ENCODE data around the gene SLC27A4.

SLC27A4 gene

GRCh38 chr9:128339761-128340690 is at the start of gene SLC27A4:
SLC27A4 (plus strand) TSS chr9:128340527; CDS start chr9:128343133, 2,606 bp downstream.
- H3K27me3 Mint-ChIP-seq (ENCODE audit: low read depth) = no peaks in the 10 kb centered on the region
- H3K4me1 Mint-ChIP-seq (ENCODE audit: low read depth) = peaks cover 9% of the 10 kb centered on the region
- H3K4me3 Mint-ChIP-seq = peak within 1 kb of the TSS; percentile 96
- H3K36me3 Mint-ChIP-seq (ENCODE audit: low read depth) = no peaks in the 10 kb centered on the region
- peak within 1 kb of the TSS; percentile 94 for H3K27ac Mint-ChIP-seq
- H3K9me3 Mint-ChIP-seq = no peaks in the 10 kb centered on the region

GRCh38 chr9:128292009-128292408 is 48.3 kb upstream of the SLC27A4 start:
- Mint-ChIP-seq H3K27ac (no peak overlapping the region), H3K4me3 (no peak overlapping the region), H3K9me3 (no peaks in the 10 kb centered on the region), H3K36me3 (ENCODE audit: low read depth) (no peaks in the 10 kb centered on the region), H3K27me3 (ENCODE audit: low read depth) (no peaks in the 10 kb centered on the region), H3K4me1 (ENCODE audit: low read depth) (peaks cover 3% of the 10 kb centered on the region)

GRCh38 chr9:128293091-128293490 is 47.2 kb upstream of the SLC27A4 start:
- H3K4me3 Mint-ChIP-seq = no peak overlapping the region
- no peaks in the 10 kb centered on the region for H3K27me3 Mint-ChIP-seq (ENCODE audit: low read depth)
- H3K36me3 Mint-ChIP-seq (ENCODE audit: low read depth) = no peaks in the 10 kb centered on the region
- H3K9me3 Mint-ChIP-seq = no peaks in the 10 kb centered on the region
- no peak overlapping the region for H3K27ac Mint-ChIP-seq
- H3K4me1 Mint-ChIP-seq (ENCODE audit: low read depth) = peaks cover 3% of the 10 kb centered on the region

GRCh38 chr9:128294142-128294541 is 46.2 kb upstream of the SLC27A4 start:
- Mint-ChIP-seq H3K36me3 (ENCODE audit: low read depth) (no peaks in the 10 kb centered on the region), H3K9me3 (no peaks in the 10 kb centered on the region), H3K27ac (no peak overlapping the region), H3K27me3 (ENCODE audit: low read depth) (no peaks in the 10 kb centered on the region), H3K4me3 (no peak overlapping the region), H3K4me1 (ENCODE audit: low read depth) (peaks cover 3% of the 10 kb centered on the region)

GRCh38 chr9:128296340-128297220 is 43.7 kb upstream of the SLC27A4 start:
- H3K36me3 Mint-ChIP-seq (ENCODE audit: low read depth) = no peaks in the 10 kb centered on the region
- H3K4me3 Mint-ChIP-seq = no peak overlapping the region
- H3K4me1 Mint-ChIP-seq (ENCODE audit: low read depth) = peaks cover 3% of the 10 kb centered on the region
- H3K27me3 Mint-ChIP-seq (ENCODE audit: low read depth) = no peaks in the 10 kb centered on the region
- H3K27ac Mint-ChIP-seq = no peak overlapping the region
- H3K9me3 Mint-ChIP-seq = no peaks in the 10 kb centered on the region

- no peaks in the 10 kb centered on the region for H3K27me3 Mint-ChIP-seq (ENCODE audit: low read depth)
- no peak overlapping the region for H3K4me3 Mint-ChIP-seq
- H3K27ac Mint-ChIP-seq = no peak overlapping the region
- no peaks in the 10 kb centered on the region for H3K36me3 Mint-ChIP-seq (ENCODE audit: low read depth)
- no peaks in the 10 kb centered on the region for H3K9me3 Mint-ChIP-seq
- peaks cover 3% of the 10 kb centered on the region for H3K4me1 Mint-ChIP-seq (ENCODE audit: low read depth)
These were observed 43.0 kb upstream of the SLC27A4 start for GRCh38 chr9:128297221-128297773.

- Mint-ChIP-seq H3K9me3 (no peaks in the 10 kb centered on the region), H3K27ac (no peak overlapping the region), H3K27me3 (ENCODE audit: low read depth) (no peaks in the 10 kb centered on the region), H3K4me3 (no peak overlapping the region), H3K36me3 (ENCODE audit: low read depth) (no peaks in the 10 kb centered on the region), H3K4me1 (ENCODE audit: low read depth) (peaks cover 3% of the 10 kb centered on the region)
These were observed 41.5 kb upstream of the SLC27A4 start for GRCh38 chr9:128298535-128299482.

- peaks cover 2% of the 10 kb centered on the region for H3K36me3 Mint-ChIP-seq (ENCODE audit: low read depth)
- no peak overlapping the region for H3K27ac Mint-ChIP-seq
These were observed 36.0 kb upstream of the SLC27A4 start for GRCh38 chr9:128304136-128304970.

GRCh38 chr9:128304971-128305288 is 35.4 kb upstream of the SLC27A4 start:
- Mint-ChIP-seq H3K36me3 (ENCODE audit: low read depth) (peaks cover 2% of the 10 kb centered on the region), H3K27ac (no peak overlapping the region), H3K9me3 (no peaks in the 10 kb centered on the region), H3K4me3 (no peak overlapping the region), H3K27me3 (ENCODE audit: low read depth) (no peaks in the 10 kb centered on the region), H3K4me1 (ENCODE audit: low read depth) (no peaks in the 10 kb centered on the region)

More at GRCh38 chr9:128304136-128304970, 36.0 kb upstream of the SLC27A4 start:
- H3K4me1 Mint-ChIP-seq (ENCODE audit: low read depth) = no peaks in the 10 kb centered on the region
- no peaks in the 10 kb centered on the region for H3K9me3 Mint-ChIP-seq
- H3K4me3 Mint-ChIP-seq = no peak overlapping the region
- no peaks in the 10 kb centered on the region for H3K27me3 Mint-ChIP-seq (ENCODE audit: low read depth)

GRCh38 chr9:128309551-128309950 is 30.8 kb upstream of the SLC27A4 start:
- H3K9me3 Mint-ChIP-seq = no peaks in the 10 kb centered on the region
- no peak overlapping the region for H3K4me3 Mint-ChIP-seq
- H3K27me3 Mint-ChIP-seq (ENCODE audit: low read depth) = no peaks in the 10 kb centered on the region
- H3K4me1 Mint-ChIP-seq (ENCODE audit: low read depth) = no peaks in the 10 kb centered on the region
- H3K27ac Mint-ChIP-seq = no peak overlapping the region
- peaks cover 7% of the 10 kb centered on the region for H3K36me3 Mint-ChIP-seq (ENCODE audit: low read depth)

- no peaks in the 10 kb centered on the region for H3K9me3 Mint-ChIP-seq
- H3K4me1 Mint-ChIP-seq (ENCODE audit: low read depth) = no peaks in the 10 kb centered on the region
- H3K4me3 Mint-ChIP-seq = no peak overlapping the region
- H3K27ac Mint-ChIP-seq = no peak overlapping the region
- no peaks in the 10 kb centered on the region for H3K27me3 Mint-ChIP-seq (ENCODE audit: low read depth)
- H3K36me3 Mint-ChIP-seq (ENCODE audit: low read depth) = peaks cover 7% of the 10 kb centered on the region
These were observed 29.9 kb upstream of the SLC27A4 start for GRCh38 chr9:128310461-128310860.

- no peaks in the 10 kb centered on the region for H3K4me1 Mint-ChIP-seq (ENCODE audit: low read depth)
- H3K27ac Mint-ChIP-seq = no peak overlapping the region
- H3K27me3 Mint-ChIP-seq (ENCODE audit: low read depth) = no peaks in the 10 kb centered on the region
- H3K4me3 Mint-ChIP-seq = no peak overlapping the region
- peaks cover 5% of the 10 kb centered on the region for H3K36me3 Mint-ChIP-seq (ENCODE audit: low read depth)
- H3K9me3 Mint-ChIP-seq = no peaks in the 10 kb centered on the region
These were observed 25.6 kb upstream of the SLC27A4 start for GRCh38 chr9:128314697-128315096.

- no peaks in the 10 kb centered on the region for H3K27me3 Mint-ChIP-seq (ENCODE audit: low read depth)
- H3K4me1 Mint-ChIP-seq (ENCODE audit: low read depth) = no peaks in the 10 kb centered on the region
- peaks cover 1% of the 10 kb centered on the region for H3K36me3 Mint-ChIP-seq (ENCODE audit: low read depth)
- H3K9me3 Mint-ChIP-seq = no peaks in the 10 kb centered on the region
- H3K27ac Mint-ChIP-seq = no peak overlapping the region
- H3K4me3 Mint-ChIP-seq = no peak overlapping the region
These were observed 23.9 kb upstream of the SLC27A4 start for GRCh38 chr9:128316421-128316820.

Data from T-helper 1 cell treated with Interleukin-12 subunit alpha and Interleukin-12 subunit beta and Interleukin-4 antibody, amounts not matched to agents 30 μg/mL and 1 μg/mL, for 36 hours (primary cell).